Dermis microvascular lymphatic vessel endothelial cell (primary cell): ENCODE results near the gene WBP11. TPM values are rescaled to one million over a fixed set of nuclear protein-coding genes. Genes with fewer than 3 reads are reported as not detected.

Experiments
- DNase-seq, 2 donors: peaks; one replicate each; pipeline versions ENCODE4 v3.0.0 to v3.0.0-alpha.2; 2010; ENCODE audit warnings: low read depth in 2 of 2
- total RNA-seq: library from RNA; depleted of rRNA; stranded (reverse); fragments of >200 nt; gene quantifications from 2 replicates; pipeline ENCODE4 v1.2.1, GENCODE V29; 2014

The WBP11 gene
- total RNA-seq, 1 donor from 2014 or later, result 14.6 TPM

GRCh38 chr12:14825256-14825655 lies 22.0 kb upstream of the WBP11 start:
- no peak for DNase-seq

DNA sequence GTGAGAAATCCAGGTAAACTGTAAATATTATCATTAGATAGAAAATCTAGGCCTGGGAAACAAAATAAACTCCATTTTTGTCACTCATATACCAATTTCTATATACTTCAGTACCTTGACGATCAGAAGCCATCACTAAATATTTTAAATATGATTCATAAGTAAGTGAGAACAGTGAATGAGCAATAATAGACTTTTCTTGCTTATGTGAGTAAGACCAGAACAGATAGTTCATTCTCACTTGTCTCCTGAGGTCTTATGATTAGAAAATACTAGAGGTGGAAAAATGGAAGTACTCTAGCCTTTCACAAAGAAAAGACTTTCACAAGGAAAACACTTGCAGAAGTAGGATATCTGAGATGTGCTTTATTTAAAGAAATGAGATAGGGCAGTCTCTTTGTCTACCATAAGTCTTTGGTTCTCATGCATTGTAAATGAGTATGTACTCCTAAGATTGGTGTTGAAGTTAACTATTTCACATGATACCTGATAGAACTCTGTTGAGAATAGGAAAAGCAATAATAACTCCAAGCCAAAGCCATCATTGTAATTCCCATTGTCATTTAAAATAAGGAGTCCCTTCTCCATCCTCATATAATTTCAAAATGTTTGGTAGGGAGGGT lies 20.8 kb upstream of the WBP11 start:
- no peak for DNase-seq

DNA sequence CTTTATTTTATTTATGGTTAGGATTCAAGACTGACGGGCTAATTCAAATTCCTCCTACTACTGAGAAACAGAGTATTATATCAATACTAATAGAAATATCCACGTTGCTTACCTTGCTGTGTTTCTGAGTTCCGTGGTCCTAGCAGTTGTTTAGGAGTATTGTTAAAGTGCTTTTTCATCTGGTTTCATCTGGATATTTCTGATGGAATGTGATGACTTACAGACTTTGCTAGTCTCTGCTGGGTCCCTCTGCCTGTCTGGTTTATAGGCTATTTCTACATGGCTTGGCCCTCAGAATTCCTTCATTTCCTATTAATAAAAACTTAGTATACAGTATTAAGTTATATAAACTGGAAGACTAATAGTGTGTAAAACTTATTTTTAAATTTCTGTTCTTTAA lies 10.7 kb upstream of the WBP11 start, which contains the start of gene SMCO3:
TSS of gene SMCO3 (minus strand) at position 169 of the 400 bp plus-strand sequence. CDS start 7,502 bp downstream, outside the sequence.
- DNase-seq, result no peak

DNA sequence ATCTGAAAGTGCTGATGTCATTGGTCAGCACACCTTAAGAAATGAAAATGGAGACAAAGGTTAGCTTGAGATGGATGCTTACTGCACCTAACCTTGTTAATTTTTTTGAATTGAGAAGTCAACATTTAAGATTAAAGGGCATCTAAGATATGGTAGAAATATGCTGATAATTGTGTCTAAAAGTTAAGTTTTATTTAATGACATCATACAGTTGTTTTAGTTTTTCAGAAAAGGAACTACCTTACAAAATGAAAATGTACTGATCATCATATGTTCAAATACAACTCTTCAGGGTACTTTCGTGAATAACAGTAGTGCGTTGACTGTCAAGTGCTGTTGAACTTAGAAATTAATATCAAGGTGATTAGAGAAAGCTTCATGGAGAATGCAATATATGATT lies 8.2 kb upstream of the WBP11 start:
- DNase-seq, result no peak

- peak; percentile 45 to 61 for DNase-seq
Observed at GRCh38 chr12:14810953-14811483, 7.7 kb upstream of the WBP11 start.

DNA sequence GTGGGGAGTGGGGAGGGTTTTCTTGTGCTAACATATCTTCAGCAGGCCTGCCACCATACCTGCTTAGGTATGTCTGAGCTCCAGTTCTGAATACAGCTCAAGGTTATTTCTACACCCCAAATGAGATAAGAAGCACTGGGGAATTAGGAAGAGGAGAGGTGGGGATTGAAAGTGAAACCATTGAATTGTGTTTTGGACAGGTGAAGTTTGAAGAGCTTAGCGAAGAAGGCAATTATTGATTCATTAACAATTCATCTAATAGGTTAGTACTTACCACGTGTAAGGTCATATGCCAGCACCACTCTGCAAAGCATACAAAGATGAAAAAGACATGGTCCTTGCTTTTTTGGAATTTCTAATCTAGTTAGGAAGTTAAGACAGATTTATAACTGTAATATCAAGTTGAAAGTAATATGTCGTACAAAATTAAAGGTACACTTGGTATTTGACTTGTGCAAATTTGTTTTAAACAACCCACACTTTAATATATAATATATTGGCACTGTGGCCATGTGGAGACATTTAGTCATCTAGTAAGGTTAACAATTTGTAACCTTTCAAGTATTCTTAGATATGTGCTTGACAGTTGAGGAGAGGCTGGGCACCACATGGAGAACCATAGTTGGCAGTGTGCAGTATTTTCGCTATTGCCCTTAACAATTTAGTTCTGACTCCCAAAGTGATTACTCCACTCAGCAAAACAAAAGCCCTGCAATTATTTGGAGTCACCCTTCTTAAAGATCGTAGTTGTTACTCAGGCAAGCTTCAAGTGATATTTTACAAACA lies 7.1 kb upstream of the WBP11 start:
- DNase-seq, result no peak

DNA sequence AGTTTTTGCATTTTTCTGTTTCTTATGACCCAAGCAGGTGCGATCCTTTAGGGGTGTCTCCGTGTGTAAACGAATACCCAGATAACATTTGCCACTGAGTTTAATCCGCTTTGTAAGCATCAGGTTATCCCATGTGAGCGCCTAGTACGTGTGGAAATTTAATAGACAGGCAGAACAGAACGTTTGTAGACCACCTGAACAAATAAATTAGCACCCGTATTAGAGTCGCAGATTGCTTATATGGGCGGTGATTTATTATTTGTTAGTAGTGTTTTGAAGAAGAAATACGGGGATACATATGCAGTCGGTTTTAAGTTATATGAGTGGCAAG lies 517 bp upstream of the WBP11 start:
- DNase-seq, result no peak

DNA sequence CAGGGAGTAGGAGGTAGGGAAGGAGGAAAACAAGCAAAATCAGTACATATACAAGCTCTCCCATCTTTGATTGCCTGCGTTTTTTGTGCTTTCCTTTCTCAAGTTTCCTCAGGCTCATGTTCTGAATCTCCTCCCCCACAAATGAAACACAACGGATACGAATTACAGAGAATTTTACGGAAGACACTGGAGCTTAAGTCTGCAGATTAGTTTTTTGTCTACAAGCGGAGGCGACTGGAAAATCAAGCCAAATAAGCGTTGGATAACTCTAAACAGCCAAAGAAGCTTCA lies 612 bp downstream of the WBP11 start:
- no peak for DNase-seq

DNA sequence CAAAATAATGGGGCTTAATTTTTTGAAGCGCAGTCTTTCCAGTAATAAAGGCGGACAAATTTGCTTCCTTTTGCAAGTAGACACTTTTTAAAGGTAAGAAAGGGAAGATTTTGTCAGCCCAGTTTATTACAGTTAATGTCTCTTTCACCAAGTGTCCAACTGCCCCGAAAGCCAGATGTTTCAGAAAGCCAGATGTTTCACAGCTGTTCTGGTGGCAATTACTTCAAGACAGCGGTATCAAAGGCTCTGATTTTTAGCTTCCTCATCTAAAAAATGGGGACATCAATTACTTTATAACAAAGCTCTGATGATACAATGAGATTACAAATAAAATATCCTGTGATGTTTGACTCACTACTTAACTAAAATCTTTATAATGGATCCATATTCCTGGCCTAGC lies 1.0 kb downstream of the WBP11 start:
- no peak for DNase-seq

DNA sequence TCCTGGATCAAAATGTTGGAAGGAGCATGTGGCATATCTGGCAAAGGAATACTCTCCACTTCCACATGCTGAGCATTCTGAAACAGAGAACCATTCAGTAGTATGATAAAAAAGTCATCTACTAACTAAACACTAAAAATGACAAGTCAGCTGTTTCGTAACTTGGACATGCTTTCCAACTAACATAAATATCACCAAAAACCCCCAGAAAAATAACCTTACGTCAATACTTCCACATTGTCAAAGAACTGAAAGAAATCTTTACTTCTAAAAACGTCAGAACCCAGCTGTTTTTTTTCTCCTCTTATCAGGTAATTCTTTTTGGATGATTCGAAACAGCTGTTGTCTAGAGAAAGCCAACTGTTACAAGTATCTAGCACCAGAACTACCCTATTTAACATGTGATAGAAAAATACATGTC lies 8.2 kb downstream of the WBP11 start:
- no peak for DNase-seq

DNA sequence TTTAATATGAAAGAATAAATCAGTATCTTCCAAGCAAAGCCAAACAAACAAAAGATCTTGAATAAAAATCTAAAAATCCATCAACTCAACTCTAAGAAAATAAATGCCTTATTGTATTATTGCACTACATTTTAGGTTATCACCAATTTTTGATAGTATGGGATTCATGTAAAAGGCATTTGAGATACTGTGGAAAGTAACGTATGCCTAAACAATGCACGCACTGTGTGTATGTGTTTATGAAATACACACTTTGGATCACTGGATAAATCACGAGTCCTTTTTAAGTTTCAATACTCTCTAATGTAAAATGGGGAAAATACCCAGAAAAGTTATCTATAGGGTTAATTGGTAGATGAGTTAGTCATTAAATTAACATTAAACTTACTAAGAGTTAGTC lies 17.7 kb downstream of the WBP11 start:
- no peak for DNase-seq

DNA sequence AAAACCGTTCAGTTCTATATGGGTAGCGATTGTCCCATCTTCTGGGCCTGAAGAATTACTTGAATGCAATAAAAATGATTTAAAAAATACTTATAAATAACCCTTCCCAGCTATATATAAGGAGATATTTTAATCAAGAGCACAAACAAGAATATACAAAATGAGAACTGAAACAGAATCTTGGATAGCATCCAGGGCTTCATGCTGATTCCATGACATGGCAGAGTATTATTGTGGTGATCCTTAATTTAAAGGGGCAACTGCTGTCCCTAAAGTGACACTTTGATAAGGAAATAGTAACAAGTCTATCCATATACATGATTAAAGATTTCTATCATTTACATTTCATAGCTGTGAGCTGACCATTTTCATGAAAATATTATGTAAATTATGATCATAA lies 18.8 kb downstream of the WBP11 start:
- DNase-seq, result no peak

DNA sequence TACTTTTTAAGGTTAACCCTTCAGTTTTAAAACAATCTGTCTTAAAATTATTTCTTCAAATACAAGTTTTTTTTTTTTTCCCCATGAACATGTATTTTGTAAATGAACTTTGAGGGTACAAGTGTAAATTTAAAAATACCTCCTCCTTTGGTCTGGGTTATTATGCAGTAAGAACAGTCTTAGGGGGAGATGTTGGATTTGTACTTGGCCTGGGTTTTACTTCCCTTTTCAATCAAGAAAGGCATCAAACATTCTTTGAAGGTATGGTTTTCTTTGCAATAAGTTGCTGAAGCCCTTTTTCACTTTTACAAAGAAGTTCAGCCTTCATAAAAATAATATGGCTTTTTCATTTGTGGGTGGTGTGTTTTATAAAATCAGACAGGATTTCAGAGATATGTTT lies 20.5 kb downstream of the WBP11 start:
- no peak for DNase-seq

DNA sequence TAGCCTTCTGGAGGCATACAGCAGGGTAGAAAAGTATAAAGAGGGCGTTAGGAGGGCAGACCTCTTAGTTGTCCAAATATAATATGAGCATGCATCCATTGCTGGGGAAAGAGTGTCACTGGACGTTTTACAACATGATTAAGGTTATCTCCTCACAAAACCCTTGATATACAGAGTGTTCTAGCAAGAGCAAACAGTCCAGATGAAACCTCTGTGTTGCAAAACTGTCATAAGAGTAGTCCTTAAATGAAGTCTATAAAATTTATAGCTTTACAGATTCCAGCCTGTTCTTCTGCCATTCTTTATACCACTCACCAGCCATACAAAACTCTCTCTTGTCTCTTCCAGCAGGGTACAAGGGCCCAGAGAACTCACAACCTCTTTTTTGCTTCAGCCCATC lies 21.7 kb downstream of the WBP11 start:
- DNase-seq, result no peak

- DNase-seq, result no peak
Observed at GRCh38 chr12:14780859-14781258, 22.4 kb downstream of the WBP11 start.

DNA sequence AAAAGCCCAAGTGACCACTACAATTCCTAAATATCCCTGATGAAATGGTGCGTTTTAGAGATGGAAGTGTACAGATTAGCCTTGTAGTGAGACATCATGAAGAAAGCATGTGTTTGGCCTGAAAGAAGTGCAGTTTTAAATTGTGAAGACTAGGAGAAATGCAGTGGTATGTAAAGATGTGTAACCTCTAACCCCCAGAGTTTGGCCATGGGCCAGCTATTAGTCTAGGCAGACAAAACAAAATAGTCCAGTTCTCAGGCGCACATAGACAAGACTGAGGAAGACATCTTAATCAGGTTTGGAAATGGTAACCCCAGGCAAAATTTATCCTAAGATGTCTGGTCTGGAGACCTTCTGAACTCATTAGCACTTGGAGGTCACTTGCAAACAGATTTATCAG lies 23.4 kb downstream of the WBP11 start:
- DNase-seq, result no peak

DNA sequence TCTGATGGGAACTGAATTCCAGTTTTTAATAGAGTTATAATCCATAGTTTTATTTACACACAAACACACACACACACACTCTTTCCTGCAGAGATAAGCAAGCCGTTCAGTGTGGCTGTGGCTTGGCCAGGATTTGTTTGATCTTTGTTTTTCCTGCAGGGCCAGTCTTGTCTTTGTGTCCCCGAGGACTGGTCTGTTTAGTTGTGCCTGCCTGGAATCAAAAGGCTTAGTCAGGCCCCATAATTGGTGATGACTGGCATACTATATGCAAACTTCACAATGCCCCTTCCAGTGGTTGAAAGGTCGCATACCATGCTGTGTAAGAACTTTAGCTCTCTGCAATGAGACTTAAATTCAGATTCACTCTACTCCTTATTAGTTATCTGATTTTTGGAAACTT lies 26.0 kb downstream of the WBP11 start:
- DNase-seq, result no peak

GRCh38 chr12:14776236-14776961 lies 26.9 kb downstream of the WBP11 start:
- peak in 1 of 2 donors; percentile 13 for DNase-seq

DNA sequence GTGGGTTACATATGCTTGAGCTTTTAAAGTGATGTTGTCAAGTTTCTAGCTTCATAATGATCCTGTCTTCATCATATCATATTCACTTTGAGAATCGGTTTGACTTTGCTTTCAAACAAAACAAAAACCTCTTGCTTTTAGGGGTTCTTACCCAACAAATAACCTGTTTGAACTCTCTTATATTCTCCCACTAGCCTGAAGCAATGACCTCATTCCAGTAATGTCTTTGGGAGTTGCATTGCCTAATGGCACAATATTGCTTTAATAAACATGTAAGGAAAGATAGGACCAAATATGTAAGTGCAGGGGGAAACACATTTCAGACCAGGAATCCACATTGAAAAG lies 27.7 kb downstream of the WBP11 start:
- no peak for DNase-seq

GRCh38 chr12:14774906-14775635 lies 28.2 kb downstream of the WBP11 start:
- peak in 1 of 2 donors; percentile 52 for DNase-seq

DNA sequence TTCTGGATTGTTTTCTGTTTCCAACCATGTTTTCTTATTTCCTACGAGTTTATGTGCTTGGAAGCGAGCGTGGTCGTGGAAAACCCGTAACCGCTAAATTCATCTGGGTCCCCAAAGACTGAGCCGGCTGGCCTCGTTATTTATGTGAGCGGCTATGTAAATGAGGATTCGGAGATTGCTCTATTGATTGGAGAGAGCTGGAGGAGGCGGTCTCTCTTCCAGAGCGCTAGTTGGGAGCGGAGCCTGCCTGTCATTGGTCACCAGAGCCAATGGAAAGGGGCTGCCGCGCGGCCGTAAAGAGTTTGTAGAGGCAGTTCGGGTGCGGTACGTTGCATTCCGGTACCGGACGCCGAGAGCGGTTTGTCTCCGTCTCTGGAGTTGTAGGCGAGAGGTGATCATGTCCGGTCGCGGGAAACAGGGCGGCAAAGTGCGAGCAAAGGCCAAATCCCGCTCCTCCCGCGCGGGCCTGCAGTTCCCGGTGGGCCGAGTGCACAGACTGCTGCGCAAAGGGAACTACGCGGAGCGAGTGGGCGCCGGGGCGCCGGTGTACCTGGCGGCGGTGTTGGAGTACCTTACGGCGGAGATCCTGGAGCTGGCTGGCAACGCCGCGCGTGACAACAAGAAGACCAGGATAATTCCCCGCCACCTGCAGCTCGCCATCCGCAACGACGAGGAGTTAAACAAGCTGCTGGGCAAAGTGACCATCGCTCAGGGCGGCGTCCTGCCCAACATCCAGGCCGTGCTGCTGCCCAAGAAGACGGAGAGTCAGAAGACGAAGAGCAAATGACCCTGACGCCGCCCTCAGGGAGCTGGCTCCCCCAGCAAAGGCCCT lies 29.0 kb downstream of the WBP11 start:
- peak; percentile 93 to 97 for DNase-seq
